HG03520 (cell line): ENCODE results near the gene KDM1A.

Experiments
- ATAC-seq: cut with Tn5 transposase; IDR thresholded peaks from one replicate; pipeline ENCODE4 v1.9.1; 2021; ENCODE audit warnings: mild to moderate bottlenecking, moderate library complexity; ENCODE audit not compliant: unreplicated experiment

The KDM1A gene

DNA sequence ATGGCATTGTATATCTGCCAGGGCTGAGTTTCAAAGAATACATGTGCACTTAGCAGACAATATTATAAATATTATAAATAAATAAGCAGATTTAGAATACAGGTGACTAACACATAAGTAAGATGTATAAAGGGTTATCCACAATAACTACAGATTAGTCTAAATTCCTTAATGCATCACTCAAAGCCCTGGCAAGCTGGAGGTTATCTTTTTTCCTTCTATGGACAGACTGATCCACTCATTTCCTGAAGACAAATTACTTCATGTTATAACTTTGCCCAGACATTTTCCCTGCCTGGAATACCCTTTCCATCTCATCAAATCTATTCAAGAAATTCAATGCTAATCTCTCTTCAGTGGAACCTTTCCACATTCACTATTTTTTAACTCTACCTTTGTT lies 110.6 kb downstream of the KDM1A start:
- no peak for ATAC-seq

DNA sequence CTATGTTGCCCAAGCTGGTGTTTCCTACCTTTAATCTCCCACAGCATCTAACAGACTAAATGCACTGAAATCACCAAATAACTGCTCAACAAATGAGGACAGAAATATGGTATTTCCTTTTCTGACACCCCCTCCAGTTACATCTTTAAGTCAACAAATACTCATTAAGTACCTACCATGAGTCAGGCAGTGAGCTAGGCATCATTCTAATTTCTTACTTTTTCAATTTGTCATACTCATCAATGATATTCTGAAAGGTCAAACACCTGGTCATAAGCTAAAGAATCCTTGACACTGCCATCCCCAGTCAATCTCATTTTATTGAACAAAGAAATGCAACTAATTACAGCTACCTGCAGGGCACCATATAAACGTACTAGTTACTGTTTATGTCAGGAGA lies 112.8 kb downstream of the KDM1A start:
- no peak for ATAC-seq
